Loucy (cell line): ENCODE data around the gene PROZ.
A peak's percentile ranks its signal among the peaks of the same experiment; 100 is the strongest.

Source experiments
- H2AFZ ChIP-seq: fragments of 200-600 bp; sonication (generic); 2 replicates; pipeline ENCODE4 v1.6.0; 2016; ENCODE audit warnings: antibody characterized with exemption, mild to moderate bottlenecking, low read length, moderate library complexity
- H3F3A ChIP-seq: fragments of 200-600 bp; 2 replicates; pipeline ENCODE4 v1.6.0; 2016; ENCODE audit warnings: antibody characterized with exemption, low read depth, mild to moderate bottlenecking
- H3K27me3 ChIP-seq: fragments of 200-600 bp; sonication (generic); 2 replicates; pipeline ENCODE4 v1.6.1; 2014; ENCODE audit warnings: low read length, mild to moderate bottlenecking; ENCODE audit not compliant: insufficient read depth, poor library complexity, severe bottlenecking
- H3K36me3 ChIP-seq: fragments of 200-600 bp; sonication (generic); 2 replicates; pipeline ENCODE4 v1.6.1; 2016; ENCODE audit warnings: low read length; ENCODE audit not compliant: insufficient read depth
- H3K4me1 ChIP-seq: fragments of 200-600 bp; sonication (generic); 2 replicates; pipeline ENCODE4 v1.5.1; 2014; ENCODE audit warnings: low read length, mild to moderate bottlenecking; ENCODE audit not compliant: insufficient read depth, poor library complexity, severe bottlenecking
- H3K4me2 ChIP-seq: fragments of 200-600 bp; sonication (generic); 2 replicates; pipeline ENCODE4 v1.6.0; 2014; ENCODE audit warnings: antibody characterized with exemption, low read length, low read depth, mild to moderate bottlenecking; ENCODE audit not compliant: poor library complexity, severe bottlenecking
- H3K4me3 ChIP-seq: fragments of 200-600 bp; sonication (generic); 2 replicates; pipeline ENCODE4 v1.5.1; 2014; ENCODE audit warnings: low read length, mild to moderate bottlenecking, mixed read lengths; ENCODE audit not compliant: poor library complexity, severe bottlenecking
- H3K79me2 ChIP-seq: fragments of 200-600 bp; sonication (generic); 2 replicates; pipeline ENCODE4 v1.6.1; 2014; ENCODE audit warnings: low read length; ENCODE audit not compliant: insufficient read depth
- H3K9ac ChIP-seq: fragments of 200-600 bp; sonication (generic); 2 replicates; pipeline ENCODE4 v1.6.0; 2014; ENCODE audit warnings: mild to moderate bottlenecking, low read depth, low read length, moderate library complexity; ENCODE audit not compliant: poor library complexity, severe bottlenecking
- H3K9me2 ChIP-seq: fragments of 200-600 bp; sonication (generic); replicated peaks from 2 replicates; pipeline ENCODE4 v1.6.1; 2016; ENCODE audit warnings: low read depth, low read length, mixed read lengths
- H3K9me3 ChIP-seq: fragments of 200-600 bp; sonication (generic); 2 replicates; pipeline ENCODE4 v1.6.1; 2014; ENCODE audit warnings: mild to moderate bottlenecking, antibody characterized with exemption, low read length, low read depth; ENCODE audit not compliant: insufficient read depth
- H4K20me1 ChIP-seq: fragments of 200-600 bp; sonication (generic); 2 replicates; pipeline ENCODE4 v1.6.0; 2014; ENCODE audit warnings: antibody characterized with exemption, low read length, mild to moderate bottlenecking; ENCODE audit not compliant: insufficient read depth, poor library complexity, severe bottlenecking
- CTCF ChIP-seq: fragments of 200-600 bp; sonication (generic); conservative IDR thresholded peaks from 2 replicates; pipeline ENCODE4 v1.5.1; 2014; ENCODE audit warnings: mild to moderate bottlenecking, antibody characterized with exemption, low read length
- EZH2phosphoT487 ChIP-seq: fragments of 200-600 bp; IDR thresholded peaks from 2 replicates; pipeline ENCODE4 v1.6.1; 2018; ENCODE audit warnings: antibody characterized with exemption, mild to moderate bottlenecking, moderate library complexity, borderline replicate concordance

The PROZ gene

DNA sequence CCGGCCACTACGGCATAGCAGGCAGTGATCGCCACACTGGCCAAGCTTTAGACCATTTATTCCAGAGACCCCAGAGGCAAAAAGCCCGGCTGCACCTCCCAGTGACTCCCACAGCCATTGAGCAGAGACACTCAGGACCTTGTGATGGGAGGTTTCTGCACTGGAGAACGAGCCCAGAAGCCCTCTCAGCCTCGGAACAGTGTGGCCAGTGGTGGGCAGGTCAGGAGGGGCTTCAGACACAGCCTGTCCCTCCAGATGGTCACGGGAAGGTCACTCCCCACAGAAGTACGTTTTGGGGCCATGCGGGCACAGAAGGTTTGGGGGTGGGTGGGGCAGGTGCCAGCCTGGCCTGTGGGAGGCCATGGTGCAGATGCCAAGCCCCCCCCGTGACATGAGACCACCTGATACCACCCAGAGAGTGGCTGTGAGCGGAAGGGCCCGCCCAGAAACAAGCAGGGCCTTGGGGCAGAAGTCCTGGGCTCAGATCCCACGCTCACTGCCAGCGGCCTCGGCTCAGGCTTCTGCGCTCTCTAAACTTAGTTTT is 36.4 kb upstream of the PROZ start:
- TF ChIP-seq CTCF = no peak
- no peak for TF ChIP-seq EZH2phosphoT487
- no peaks in the 10 kb centered on the region for H3K4me1 ChIP-seq
- no peak overlapping the region for H3K9ac ChIP-seq
- no peaks in the 10 kb centered on the region for H4K20me1 ChIP-seq
- H2AFZ ChIP-seq = no peak overlapping the region
- no peak overlapping the region for H3K4me2 ChIP-seq
- no peaks in the 10 kb centered on the region for H3K9me3 ChIP-seq
- H3K27me3 ChIP-seq = no peaks in the 10 kb centered on the region
- H3K4me3 ChIP-seq = no peak overlapping the region
- no peaks in the 10 kb centered on the region for H3F3A ChIP-seq
- no peaks in the 10 kb centered on the region for H3K79me2 ChIP-seq
- no peaks in the 10 kb centered on the region for H3K9me2 ChIP-seq
- H3K36me3 ChIP-seq = no peaks in the 10 kb centered on the region

GRCh38 chr13:113122550-113123225 is 35.8 kb upstream of the PROZ start, which contains the start of gene F10:
TSS of gene F10 (plus strand) at chr13:113122799. CDS start at chr13:113122856, 57 bp downstream.
- Histone ChIP-seq H3K4me3 (no peak within 1 kb of the TSS), H3K27me3 (no peaks in the 10 kb centered on the region), H3K4me1 (no peaks in the 10 kb centered on the region), H3K9me3 (no peaks in the 10 kb centered on the region), H2AFZ (no peak within 1 kb of the TSS), H4K20me1 (no peaks in the 10 kb centered on the region), H3K36me3 (no peaks in the 10 kb centered on the region), H3K9me2 (no peaks in the 10 kb centered on the region), H3K4me2 (no peak within 1 kb of the TSS), H3K79me2 (no peaks in the 10 kb centered on the region), H3K9ac (no peak within 1 kb of the TSS), H3F3A (no peaks in the 10 kb centered on the region)
- TF ChIP-seq CTCF (no peak), EZH2phosphoT487 (no peak)

- H3K9me3 ChIP-seq = no peaks in the 10 kb centered on the region
- H2AFZ ChIP-seq = no peak overlapping the region
- H4K20me1 ChIP-seq = no peaks in the 10 kb centered on the region
- H3F3A ChIP-seq = no peaks in the 10 kb centered on the region
- no peak overlapping the region for H3K4me2 ChIP-seq
- no peaks in the 10 kb centered on the region for H3K9me2 ChIP-seq
- H3K36me3 ChIP-seq = no peaks in the 10 kb centered on the region
- no peak overlapping the region for H3K4me3 ChIP-seq
- no peak overlapping the region for H3K9ac ChIP-seq
- no peak for TF ChIP-seq EZH2phosphoT487
- TF ChIP-seq CTCF = peak; percentile 47
- H3K27me3 ChIP-seq = no peaks in the 10 kb centered on the region
- H3K79me2 ChIP-seq = no peaks in the 10 kb centered on the region
- H3K4me1 ChIP-seq = no peaks in the 10 kb centered on the region
Observed at GRCh38 chr13:113123226-113124201, 34.9 kb upstream of the PROZ start.
